Left renal pelvis (tissue), 4 donors: ENCODE measurements around the gene ITPKB. TPM values are rescaled to one million over a fixed set of nuclear protein-coding genes. Genes with fewer than 3 reads are reported as not detected.
"Not testable (repeated sequence)": the region's sequence is repeated elsewhere in the genome, so short reads cannot be mapped to it uniquely, and the experiment has no call there.

Experiments
- DNase-seq, 4 donors: peaks; one replicate each; pipeline ENCODE4 v3.0.0-alpha.2; 2013; ENCODE audit warnings: low read depth in 4 of 4, low spot score in 3 of 4
- polyA plus RNA-seq, 4 donors: library from polyadenylated mRNA; unstranded; fragments of 120-200 nt; gene quantifications; one replicate each; pipeline ENCODE4 v1.2.1, GENCODE V29; 2013; ENCODE audit not compliant: insufficient read length in 4 of 4

Gene ITPKB
- polyA plus RNA-seq, 4 donors = 22.5 to 26.3 (median 23.4) TPM

DNA sequence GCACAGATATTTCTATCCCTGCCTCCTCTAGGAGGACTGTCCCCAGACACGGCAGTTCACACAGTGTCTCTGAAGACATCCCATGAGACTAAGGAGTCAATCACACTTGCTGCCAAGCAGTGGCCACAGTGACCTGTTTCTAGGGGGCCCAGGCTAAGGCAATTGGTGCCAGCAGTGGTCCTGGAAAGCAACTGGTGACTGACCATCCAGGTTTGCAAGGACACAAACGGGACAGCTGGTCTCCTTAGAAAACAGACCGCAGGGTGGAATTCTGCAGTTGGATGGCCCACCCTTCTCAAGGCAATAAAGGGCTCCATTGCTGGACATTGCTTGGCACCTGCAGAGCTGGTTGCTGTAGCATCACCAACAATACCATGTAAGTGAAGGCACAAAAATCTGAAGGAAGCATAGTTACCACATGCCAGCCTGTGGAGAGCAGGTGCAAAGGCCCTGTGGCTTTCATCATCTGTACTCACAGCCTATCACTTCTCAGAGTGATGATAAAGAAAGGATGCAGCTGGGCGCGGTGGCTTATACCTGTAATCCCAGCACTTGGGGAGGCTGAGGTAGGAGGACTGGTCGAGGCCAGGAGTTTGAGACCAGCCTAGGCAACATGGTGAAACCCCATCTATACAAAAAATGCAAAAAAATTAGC is 109.1 kb downstream of the ITPKB start:
- DNase-seq = no peak

DNA sequence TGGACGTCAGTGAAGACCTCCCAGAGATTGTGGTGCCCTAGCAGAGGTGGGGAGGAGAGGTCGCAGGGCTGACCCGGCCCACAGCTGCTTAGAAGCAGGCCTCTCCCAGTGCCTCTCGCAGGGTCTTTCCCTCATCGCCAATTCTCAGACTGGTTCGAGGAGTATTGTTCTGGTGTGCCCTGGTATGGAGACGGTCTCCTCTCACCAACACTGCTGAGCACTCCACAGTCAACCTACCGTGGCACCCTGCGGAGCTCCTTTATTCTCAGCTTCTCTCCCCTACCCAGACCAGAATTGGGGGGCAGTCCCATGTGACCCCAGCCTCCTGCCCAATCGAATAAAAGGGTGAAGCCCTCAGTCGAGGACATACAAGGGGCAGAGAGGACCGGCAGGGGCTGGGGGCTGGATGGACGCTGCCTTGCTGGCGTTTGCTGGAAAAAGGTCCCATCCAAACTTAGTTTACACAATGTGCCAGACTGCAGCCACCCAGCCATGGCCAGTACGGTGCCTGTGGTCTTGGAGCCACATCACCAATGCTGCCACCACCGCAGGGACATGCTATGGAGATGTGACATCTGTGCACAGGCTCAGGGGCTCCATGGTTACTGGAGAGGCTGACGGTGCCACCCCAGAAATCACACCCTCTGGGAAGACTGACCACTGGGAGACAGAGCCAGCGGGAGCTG is 109.7 kb downstream of the ITPKB start:
- DNase-seq = no peak

DNA sequence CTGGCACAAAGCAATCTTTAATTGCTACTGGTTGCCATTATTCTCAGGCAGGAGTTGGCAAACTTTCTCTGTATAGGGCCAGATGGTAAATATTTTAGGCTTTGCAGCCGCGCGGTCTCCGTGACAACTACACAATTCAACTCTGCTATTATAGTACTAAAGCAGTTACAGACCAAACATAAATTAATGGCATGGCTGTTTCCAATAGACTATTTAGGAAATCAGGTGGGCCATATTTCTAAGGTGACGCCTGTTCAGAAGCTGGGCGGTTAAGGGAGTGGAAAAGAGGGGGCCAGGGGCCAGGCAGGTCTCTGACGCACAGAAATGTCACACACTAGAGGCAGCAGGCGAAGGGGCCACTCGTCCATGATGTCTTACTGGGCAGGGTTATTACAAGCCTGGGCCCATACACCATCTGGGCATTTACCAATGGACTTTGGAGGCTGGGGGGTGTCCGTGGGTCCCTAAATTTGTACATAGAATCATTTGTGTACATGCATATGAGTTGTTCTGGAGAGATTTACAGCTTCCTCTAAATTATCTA is 110.4 kb downstream of the ITPKB start:
- DNase-seq = no peak

DNA sequence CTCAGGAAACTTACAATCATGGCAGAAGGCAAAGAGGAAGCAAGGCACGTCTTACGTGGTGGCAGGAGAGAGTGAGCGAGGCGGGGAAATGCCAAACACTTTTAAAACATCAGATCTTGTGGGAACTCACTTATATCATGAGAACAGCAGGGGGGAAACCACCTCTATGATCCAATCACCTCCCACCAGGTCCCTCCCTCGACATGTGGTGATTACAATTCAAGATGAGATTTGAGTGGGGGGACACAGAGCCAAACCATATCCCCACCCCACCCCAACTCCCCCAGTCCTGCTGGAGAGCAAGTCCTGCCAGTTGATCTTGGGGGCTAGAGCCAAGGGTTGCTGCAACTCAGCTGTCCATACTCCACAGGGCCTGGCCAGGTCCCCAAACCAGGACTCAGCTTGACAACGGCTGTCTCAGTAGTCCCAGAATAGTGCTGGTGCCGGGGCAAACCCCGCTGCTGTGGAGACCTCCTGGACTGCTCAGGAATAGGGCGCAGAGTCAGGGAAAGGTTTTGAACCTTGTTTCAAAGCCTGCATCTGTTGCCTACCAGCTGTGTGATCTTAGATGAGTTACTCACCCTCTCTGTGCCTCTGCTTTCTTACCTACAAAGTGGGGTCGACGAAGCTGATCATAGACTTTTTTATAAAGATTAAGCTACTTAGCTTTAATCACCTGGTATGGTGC is 111.0 kb downstream of the ITPKB start:
- DNase-seq = no peak

DNA sequence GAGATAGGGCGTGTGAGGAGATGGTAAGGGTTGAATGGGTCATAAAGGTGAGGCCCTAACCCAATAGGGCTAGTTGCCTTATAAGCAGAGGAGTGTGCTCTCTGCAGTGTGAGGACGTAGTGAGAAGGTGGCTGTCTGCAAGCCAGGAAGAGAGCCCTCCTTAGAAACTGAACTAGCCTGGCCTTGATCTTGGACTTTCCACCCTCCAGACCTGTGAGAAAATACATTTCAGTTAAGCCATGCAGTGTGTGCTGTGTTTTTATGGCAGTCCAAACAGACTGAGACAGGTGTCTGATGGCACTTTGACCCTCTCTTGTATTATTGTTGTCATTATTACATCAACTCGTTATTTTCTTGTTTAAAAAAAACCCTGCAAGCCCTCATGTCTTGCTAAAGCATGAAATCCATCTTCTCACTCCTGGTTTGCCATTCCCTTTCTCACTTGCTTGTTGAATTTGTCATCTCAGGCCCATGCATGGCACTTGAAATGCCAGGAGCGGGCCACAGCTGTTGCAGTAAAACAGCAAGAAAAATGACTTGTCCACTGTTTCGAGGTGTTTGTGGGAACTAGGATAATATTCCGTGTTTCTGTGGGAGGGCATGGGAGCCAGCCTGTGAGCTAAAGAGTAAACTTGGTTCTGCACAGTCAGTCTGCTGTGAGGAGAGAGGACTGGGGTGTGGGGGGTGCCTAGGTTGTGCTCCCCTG is 111.9 kb downstream of the ITPKB start:
- no peak for DNase-seq

DNA sequence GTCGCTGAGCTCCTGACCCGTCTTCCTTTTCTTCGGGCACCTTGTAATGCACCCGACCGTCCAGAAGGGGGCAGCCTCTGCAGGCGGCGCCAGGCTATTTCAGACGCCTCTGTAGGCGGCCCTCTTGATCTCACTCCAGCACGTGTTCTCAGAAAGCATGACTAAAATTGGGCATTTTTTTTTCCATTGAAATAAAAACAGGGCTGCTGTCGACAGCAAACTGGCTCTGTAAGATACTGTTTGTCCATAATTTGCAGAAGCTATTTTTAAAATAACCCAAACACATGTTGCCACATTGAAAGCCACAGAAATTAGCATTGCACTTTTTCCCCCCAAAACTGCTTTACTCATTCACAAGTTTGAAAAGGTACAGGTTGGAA is 112.5 kb downstream of the ITPKB start:
- DNase-seq = no peak

DNA sequence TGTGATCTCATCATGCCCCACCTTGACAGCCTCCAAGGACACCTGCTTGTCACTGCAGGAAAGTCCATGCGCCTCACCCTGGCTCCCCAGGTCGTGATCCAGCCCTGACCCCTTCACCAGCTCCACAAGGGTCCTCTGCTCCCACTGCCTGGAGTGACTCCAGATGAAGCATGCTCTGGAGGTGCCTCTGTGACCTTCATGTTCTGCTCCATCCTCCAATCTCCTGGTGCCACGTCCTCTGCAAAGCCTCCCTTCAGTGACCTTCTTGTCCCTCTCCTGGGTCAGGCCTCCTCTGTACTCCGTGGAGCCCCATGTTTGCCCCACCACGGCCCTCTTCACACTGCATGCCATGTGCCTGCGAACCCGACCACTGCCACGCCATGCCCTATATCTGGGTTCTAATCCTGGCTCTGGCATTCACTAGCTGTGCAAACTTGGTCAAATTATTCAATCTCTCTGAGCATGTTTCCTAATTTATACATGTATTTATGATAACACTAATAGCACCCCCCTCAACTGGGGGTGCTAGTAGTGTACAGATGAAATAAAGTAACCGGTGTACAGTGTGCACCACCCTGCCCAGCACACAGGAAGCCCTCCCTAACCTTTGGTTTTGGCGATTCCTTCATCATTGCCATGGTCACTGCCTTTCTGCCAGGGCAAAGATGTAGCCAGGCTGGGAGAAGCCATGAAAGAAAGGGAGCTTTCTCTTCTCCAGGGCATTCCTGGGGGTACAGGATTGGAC is 113.1 kb downstream of the ITPKB start:
- DNase-seq = no peak

DNA sequence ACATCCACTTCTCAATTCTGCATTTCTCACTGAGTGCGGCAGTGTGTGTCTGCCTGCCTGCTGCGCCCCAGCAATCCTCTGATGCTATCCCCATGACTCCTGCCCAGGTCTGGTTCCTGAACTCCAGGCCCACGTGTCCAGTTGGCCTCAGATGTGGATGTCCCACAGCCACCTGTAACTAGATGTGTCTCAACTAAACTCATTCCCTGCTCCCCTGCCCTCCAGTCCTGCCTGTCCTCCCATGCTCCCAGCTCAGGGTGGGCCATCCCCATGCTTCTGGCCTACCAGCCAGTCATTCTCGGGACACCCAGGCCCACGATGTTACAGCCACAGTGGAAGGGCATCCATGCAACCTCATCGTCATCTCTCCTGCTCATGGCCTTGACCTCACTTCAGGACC is 113.8 kb downstream of the ITPKB start:
- DNase-seq = no peak

DNA sequence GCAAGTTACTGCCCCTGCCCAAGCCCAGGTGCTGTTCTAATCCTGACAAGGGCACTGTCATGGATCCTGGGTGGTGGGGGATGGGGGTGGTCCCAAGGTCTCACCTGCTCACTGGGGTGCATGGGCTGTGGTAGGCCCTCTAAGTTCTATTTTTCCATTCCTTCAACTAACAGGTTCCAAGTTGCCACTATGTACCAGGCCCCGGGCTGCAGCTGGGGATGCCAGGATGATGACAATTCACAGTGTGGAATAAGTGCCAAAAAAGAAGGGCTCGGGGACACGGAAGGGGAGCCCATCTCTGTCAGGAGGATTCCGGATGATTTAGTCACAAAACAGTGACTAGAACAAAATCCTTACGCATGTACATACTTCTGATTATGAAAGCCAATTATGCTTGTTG is 114.6 kb downstream of the ITPKB start:
- DNase-seq = no peak

DNA sequence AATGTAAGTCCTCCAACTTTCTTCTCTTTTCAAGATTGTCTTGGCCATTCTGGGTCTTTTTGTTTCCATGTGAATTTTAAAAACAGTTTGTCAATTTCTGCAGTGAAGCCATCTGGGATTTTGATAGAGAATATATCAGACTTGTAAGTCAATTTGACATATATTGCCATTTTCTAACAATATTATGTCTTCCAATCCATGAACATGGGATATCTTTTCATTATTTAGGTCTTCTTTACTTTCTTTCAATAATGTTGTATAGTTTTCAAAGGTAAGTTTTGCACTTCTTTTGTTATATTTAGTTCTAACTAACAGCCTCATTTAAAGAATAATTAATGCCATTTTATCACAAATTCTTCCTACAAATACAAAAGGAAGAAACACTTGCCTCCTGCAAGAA is 117.1 kb downstream of the ITPKB start:
- no peak for DNase-seq

DNA sequence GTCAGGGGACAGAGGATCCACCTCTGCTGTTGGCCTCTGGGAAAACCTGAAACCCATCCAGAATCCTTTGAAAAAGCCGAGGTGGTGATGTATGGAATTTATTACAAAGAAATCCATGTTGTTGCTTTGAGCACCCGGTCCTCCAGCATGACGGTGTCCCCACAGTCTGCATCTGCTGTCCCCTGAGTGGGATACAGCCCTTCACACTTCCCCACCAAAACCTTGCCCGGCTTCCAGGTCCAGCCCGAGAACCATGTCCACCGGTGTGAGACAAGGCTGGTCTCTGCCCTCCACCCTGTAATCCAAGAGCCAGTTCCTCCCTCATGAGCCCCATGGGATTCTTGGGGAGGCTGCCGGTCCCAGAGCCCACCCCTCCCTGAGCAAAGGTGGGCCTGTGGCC is 120.1 kb downstream of the ITPKB start:
- no peak for DNase-seq

DNA sequence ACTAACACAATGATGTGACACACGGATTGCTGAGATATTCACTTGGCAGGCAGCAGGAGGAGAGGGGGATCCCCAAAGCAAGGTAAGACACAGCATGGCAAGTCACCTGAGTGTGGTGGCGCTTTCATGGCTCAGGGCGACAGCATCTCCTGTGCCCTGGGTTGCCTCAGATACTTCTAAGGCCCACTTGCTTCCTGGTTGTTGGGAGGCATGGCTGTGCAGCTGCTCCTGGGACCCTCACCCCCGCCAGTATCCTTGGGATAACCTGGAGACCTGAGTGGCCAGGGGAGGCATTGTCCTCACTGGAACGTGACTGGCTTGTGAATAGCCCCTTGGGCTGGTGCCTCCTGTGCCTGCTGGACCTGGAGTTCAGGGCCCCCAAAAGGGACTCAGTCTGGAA is 120.7 kb downstream of the ITPKB start:
- DNase-seq = no peak

DNA sequence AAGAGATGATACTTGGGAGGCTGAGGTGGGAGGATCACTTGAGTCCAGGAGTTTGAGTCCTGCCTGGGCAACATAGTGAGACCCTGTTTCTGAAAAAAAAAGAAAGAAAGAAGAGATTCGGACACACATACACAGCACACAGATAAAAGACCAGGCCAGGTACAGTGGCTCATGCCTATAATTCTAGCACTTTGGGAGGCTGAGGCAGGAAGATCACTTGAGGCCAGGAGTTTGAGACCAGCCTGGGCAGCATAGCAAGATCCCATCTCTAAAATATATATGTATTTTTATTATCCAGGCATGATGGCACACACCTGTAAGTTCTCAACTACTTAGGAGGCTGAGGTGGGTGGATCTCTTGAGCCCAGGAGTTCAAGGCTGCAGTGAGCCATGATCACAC is 121.4 kb downstream of the ITPKB start:
- DNase-seq = not testable (repeated sequence)

DNA sequence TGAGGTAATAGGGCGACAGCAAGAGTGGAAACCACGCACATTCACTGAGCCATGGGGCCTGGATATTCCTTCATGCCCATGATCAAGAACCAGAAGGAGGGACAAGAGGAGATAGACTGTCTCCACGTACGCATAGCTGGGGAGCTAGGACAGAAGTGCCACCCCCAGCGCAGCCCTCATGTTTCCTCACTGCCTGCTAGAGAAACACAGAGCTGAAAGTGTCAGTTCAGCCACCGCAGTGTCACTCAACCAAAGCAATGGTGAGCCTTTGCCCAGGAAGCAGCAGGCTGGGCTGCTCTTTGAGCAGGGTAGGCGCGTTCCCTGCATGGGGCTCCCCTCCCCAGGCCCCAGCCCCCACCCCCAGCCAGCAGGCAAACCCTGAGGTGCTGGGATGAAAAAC is 122.0 kb downstream of the ITPKB start:
- no peak for DNase-seq

DNA sequence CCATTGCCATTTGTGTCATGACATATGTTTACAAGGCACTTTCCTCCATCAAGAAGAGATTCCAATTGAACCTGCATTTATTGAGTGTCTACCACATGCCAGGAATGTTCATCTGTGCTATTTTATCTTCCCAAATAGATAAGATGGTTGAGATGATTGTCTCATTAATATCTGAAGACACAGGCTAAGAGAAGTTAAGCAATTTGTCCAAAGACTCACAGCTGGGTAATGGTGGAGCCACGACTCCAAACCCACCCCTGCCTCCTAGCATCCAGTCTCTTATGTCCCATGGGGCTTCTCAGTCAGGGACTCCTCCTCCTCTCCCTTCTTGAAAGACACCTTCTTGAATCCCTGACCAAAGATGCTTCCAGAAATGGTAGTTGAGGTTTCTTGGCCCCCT is 122.4 kb downstream of the ITPKB start:
- DNase-seq = no peak

DNA sequence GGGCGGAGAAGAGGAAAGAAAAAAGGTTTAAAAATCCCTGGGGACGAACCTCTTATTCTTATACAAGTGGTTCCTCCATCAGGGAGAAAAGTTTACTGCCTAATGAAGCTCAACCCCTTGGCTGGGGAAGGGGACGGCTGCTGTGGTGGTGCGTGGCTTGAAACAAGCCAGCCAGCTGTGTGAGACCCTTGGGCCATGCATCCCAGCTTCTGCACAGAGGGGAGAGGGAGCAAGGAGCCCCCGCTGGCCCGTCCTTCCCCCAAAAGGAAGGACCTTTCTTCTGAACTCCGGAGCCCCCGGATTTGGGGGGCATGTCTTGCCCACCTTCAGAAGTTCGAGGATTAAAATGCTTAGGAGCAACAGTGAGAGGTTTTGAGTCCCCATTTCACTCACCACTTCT is 123.2 kb downstream of the ITPKB start:
- no peak for DNase-seq

DNA sequence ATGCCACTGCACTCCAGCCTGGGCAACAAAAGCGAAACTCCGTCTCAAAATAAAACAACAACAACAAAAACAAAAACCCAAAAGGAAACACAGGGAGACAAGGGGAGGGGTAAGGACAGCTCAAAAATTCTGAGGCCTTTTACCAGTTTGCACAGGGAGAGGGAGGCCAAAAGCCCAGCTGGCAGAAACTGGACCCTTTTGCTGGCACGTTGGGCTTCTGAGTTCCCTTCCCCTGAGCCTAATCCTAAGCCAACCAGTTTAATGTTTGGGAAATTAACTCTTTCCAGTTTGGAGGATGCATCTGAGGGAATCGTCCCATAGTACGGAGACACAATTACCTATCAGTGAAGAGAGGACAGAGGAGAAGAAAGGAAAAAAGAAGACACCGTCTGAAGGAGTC is 127.1 kb downstream of the ITPKB start:
- not testable (repeated sequence) for DNase-seq

DNA sequence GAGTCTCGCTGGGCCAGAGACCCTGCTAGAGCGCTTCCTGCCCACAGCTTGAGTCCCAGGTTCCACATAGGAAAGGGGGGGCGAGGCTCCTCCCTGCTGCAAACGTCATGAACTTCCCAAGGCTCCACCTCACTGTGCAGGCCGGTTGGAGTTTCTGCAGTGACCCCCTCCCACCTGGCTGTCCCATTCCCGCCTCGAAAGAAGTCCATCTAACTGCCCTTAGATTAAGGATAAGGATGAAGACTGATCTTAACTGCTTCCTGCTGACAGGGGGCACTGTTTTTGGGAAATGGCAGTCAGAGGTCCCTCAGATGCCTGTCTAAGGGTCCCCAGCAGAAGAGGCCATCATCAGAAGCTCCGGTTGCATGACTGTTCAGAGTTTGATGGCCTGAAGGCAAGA is 127.8 kb downstream of the ITPKB start:
- no peak for DNase-seq

DNA sequence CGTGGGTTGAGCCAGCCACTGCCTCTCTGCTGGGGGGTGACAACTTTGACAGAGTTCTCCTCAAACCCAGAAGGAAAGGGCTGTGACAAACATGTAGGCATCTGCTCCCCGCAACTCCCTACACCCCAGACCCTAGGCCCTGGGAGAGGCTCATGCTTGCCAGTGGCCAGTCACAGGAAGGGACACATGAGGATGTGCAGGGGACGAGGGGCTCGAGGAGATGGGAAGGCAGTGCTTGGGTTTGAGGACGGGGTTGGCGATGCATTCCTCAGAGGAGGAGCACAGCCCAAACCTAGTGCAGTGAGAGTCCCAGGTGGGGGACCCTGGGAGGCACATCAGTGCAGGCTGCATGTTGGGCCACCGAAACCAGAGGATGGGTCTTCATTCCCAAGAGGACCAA is 128.4 kb downstream of the ITPKB start:
- DNase-seq = no peak

DNA sequence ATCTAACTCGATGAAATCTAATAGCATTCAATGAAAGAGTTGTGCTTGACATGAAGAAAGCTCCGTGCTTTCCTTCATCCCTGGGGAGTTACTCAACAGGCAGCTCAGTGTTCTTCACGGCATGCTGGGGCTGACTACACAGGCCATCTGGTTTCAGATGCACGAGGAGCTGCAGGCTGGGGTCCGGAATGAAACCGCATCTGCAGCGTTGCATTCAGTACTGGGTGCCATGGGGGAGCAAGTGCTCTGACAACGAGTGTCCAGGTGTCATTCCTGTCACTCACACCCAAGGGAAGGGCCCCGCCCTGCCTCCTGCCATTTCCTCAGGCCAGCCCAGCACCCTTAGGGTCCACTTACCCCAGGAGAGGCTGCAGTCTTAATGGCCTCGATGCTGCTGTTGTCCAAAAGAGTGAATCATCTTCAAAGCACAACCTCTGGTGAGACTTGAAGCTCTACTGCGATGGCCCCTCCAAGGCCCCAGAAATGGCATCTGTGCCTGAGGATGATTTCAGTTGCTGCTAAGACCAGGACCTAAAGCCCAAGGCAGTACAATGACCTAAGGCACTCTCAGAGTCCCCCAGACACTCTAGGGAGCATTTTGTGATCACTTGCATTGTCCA is 129.1 kb downstream of the ITPKB start:
- DNase-seq = no peak
